H4 (cell line): ENCODE results near the gene CNTN4. TPM values are rescaled to one million over a fixed set of nuclear protein-coding genes. Genes with fewer than 3 reads are reported as not detected.
"Not testable (repeated sequence)": the region's sequence is repeated elsewhere in the genome, so short reads cannot be mapped to it uniquely, and the experiment has no call there.

Experiments
- DNase-seq: peaks from one replicate; pipeline ENCODE4 v3.0.0-alpha.2; 2015; ENCODE audit warnings: low spot score
- total RNA-seq: library from RNA; depleted of rRNA; stranded (reverse); fragments of >200 nt; shearing (Covaris generic); gene quantifications from 2 replicates; pipeline ENCODE4 v1.2.3, GENCODE V29; 2014

CNTN4 gene
- total RNA-seq, 1 experiment from 2014 or later, result 2.3 TPM

DNA sequence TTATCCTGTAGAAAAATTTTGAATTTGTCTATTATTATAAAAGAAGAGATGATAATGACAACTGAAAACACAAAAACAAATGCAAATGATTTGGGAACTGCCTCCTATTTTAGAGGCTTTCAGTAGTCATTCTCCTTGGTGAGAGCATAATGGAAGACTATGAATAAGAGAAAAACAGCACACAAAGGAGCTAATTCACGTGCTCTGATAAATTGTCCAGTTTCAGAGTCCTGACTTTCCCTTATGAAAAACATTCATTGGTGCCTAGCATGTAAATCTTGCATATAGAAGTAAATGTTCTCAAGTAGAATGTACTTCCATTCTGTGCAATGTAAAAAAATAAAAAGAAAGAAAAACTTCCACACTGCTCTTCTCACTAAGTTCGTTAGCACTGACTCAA, 805.4 kb downstream of the CNTN4 start:
- DNase-seq, result no peak

GRCh38 chr3:2908693-2909351, 810.2 kb downstream of the CNTN4 start:
- no peak for DNase-seq

DNA sequence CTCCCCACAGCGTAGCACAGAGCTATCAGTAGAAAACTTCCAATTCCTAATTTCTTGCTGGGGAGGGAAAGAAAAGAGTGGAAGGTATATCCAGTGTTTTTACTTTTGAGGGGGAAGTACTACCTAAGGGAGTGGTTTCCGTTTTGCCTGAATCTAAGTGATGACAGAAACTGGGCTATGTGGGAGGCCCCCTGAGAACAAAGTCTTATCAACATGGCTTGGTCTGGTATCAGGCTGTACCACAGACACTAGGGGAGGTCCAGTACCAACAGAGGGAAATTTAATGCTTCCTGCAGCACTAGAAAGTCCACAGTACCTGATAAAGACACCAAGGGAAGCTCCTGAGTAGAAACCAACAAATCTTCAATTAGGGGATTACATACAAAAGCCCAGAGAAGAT, 812.3 kb downstream of the CNTN4 start:
- no peak for DNase-seq

DNA sequence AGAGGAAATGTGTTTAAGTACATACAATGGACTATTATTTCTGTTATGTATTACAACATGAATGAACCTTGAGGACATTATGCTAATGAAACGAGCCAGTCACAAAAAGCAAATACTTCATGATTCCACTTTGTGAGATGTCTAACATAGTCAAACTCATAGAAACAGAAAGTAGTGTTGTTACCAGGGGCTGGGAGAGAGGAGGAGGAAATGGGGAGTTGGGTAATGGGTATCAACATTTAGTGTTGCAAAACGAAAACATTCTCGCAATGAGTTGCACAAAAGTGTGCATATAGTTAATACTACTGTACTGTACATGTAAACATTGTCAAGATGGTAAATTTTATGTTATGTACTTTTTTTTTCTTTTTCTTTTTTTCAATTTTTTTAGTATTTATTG, 817.2 kb downstream of the CNTN4 start:
- no peak for DNase-seq

- DNase-seq, result not testable (repeated sequence)
Observed at GRCh38 chr3:2916640-2917039, 818.0 kb downstream of the CNTN4 start.

GRCh38 chr3:2920103-2920502, 821.4 kb downstream of the CNTN4 start:
- no peak for DNase-seq

- no peak for DNase-seq
Observed at GRCh38 chr3:2921452-2921851, 822.8 kb downstream of the CNTN4 start.

DNA sequence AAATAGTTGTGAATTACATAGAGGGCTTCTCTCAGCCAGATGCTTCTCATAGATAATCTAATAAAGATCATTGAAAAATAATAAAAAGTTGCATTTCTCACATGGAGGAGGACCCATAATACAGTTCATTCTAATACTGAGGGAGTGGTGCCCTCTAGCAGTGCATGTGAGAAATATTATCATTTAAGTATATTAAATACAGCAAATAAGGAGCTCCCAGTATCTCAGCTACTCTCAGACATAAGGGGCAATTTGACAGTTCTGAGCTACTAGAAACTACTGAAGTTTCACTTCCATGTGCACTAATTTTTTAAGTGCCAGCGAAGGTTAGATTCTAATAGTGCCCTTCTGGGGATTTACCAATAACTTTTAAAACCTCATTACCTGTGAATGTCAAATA, 823.2 kb downstream of the CNTN4 start:
- DNase-seq, result peak; percentile 48

GRCh38 chr3:2923390-2923789, 824.7 kb downstream of the CNTN4 start:
- peak; percentile 30 for DNase-seq

DNA sequence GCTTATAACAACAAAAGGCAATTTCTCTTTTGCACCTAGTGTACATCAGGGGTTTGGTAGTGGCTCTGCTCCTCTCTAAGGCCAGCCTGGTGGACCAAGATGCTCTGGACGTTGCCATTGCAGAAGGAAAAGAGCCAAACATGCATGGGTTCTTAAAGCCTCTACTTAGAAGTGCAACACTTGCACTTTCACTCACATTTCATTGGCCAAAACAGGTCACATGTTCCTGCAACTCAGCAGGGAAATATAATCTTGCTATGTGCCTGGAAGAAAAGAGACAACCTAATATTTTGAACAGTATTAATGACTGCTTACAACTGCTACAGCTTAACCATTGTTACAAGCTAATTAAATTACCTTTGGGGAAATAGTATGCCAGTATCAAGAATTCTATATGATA, 828.6 kb downstream of the CNTN4 start:
- DNase-seq, result no peak

GRCh38 chr3:2929574-2929973, 830.9 kb downstream of the CNTN4 start:
- no peak for DNase-seq

- no peak for DNase-seq
Observed at GRCh38 chr3:2931265-2931664, 832.6 kb downstream of the CNTN4 start.

- DNase-seq, result no peak
Observed at GRCh38 chr3:2934541-2934940, 835.9 kb downstream of the CNTN4 start.

- DNase-seq, result no peak
Observed at GRCh38 chr3:2937055-2937454, 838.4 kb downstream of the CNTN4 start.

GRCh38 chr3:2937592-2937991, 838.9 kb downstream of the CNTN4 start:
- no peak for DNase-seq

DNA sequence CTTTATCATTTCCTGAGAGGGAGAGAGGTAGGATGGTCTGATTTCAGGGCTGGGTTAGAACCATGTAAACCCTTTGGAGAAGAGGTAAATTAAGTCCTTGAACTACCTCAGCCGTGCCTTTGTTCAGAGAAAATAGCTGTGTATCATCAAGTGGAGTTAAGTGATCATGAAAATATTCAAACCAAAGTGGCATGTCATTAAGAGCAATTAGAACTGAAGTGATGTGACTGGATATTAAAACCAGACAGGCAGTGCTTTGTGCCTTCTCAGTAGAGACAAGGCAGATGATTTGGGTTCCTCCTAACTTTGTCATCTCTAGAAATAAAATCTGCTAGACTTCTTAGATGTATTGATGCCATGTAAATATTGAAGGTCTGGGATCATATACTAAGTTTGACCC, 840.0 kb downstream of the CNTN4 start:
- DNase-seq, result no peak

DNA sequence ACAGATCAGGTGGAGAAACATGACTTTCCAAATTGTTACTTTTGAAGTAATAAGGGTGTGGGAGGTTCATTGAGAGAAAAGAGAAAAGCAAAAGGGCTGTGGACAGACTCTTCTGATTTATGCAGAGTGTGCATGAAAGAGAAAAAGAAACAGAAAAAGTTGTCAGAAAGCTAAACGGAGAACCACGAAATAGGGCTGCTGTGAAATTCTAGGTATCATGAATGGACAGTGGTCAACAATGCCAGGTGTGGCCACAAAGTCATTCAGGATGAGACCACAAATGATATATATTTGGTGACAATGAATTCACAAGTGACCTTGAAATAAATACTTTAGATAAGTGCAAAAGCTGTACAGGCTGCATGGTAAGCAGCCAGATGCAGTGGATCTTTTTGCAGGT, 841.4 kb downstream of the CNTN4 start:
- DNase-seq, result no peak

GRCh38 chr3:2944628-2945027, 846.0 kb downstream of the CNTN4 start:
- no peak for DNase-seq

GRCh38 chr3:2945121-2945520, 846.5 kb downstream of the CNTN4 start:
- DNase-seq, result no peak

- no peak for DNase-seq
Observed at GRCh38 chr3:2947536-2947935, 848.9 kb downstream of the CNTN4 start.

GRCh38 chr3:2948882-2949281, 850.2 kb downstream of the CNTN4 start:
- no peak for DNase-seq

DNA sequence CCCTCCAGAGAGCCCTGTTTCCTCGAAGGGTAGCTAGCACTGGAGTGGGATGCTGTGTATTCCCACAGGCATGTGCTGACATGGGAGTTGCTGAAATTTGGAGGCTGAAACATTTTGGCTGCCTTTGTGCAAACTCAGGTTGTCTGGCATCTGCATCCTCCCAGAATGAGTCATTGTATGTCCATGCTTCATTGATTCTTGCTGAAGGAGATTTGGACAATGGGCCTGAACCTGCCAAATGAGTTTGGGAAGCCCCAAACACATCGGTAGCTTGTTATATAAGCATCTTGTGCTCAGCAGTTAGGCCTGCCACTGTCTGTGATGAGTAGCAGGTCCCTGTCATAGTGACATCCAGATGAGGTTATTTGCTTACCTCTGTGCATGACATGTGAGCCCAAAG, 851.5 kb downstream of the CNTN4 start:
- no peak for DNase-seq

- DNase-seq, result no peak
Observed at GRCh38 chr3:2957115-2957514, 858.4 kb downstream of the CNTN4 start.

- peak; percentile 43 for DNase-seq
Observed at GRCh38 chr3:2958551-2958950, 859.9 kb downstream of the CNTN4 start.
